Right lobe of liver (tissue), 4 donors: ENCODE results near the gene TNS3.

Source experiments
- CTCF ChIP-seq, 4 donors: fragments of 200-600 bp in 3 of 4; fragments of 450-650 bp in 1 of 4; IDR thresholded peaks; one replicate each; pipeline versions ENCODE4 v1.5.1 to v1.8.0; 2016 to 2022; ENCODE audit warnings: antibody characterized with exemption in 4 of 4, mild to moderate bottlenecking in 2 of 4
- POLR2A ChIP-seq: fragments of 450-650 bp; IDR thresholded peaks from one replicate; pipeline ENCODE4 v1.6.1; 2017; ENCODE audit warnings: antibody characterized with exemption, mild to moderate bottlenecking
- donor health status: DM: no; HTN: no; CAD: no.
- donor health status: DM: no; HTN: no; CAD: no.
- donor health status: DM: no; HTN: yes; CAD: no.

- TF ChIP-seq POLR2A (no peak), CTCF (IDR thresholded peaks at IDR 0.05) (no peak)
Observed at GRCh38 chr7:47330026-47330425, 251.9 kb downstream of the TNS3 start.
